ENCODE data around the gene TRMT10B.
"Not testable (repeated sequence)": the region's sequence is repeated elsewhere in the genome, so short reads cannot be mapped to it uniquely, and the experiment has no call there.

Gene TRMT10B

GRCh38 chr9:37732086-37732741 is 21.4 kb upstream of the TRMT10B start:
- DNase-seq (ENCODE audit: insufficient read length) (no peak), FAIRE-seq (no peak)
- TF ChIP-seq POLR2AphosphoS5 (IDR thresholded peaks at IDR 0.05; ENCODE audit: low read depth, low read length) = no peak
- no peak for TF ChIP-seq POLR2A (IDR thresholded peaks at IDR 0.05; ENCODE audit: low read depth, low read length)
- no peak for TF ChIP-seq TAF1 (IDR thresholded peaks at IDR 0.05; ENCODE audit: borderline replicate concordance, low read depth, low read length)

GRCh38 chr9:37732952-37733351 is 20.7 kb upstream of the TRMT10B start:
- no peak for TF ChIP-seq POLR2AphosphoS5 (IDR thresholded peaks at IDR 0.05; ENCODE audit: low read depth, low read length)
- no peak for TF ChIP-seq POLR2A (IDR thresholded peaks at IDR 0.05; ENCODE audit: low read depth, low read length)
- TF ChIP-seq TAF1 (IDR thresholded peaks at IDR 0.05; ENCODE audit: borderline replicate concordance, low read depth, low read length) = no peak
- FAIRE-seq = peak; percentile 5
- DNase-seq (ENCODE audit: insufficient read length) = no peak

GRCh38 chr9:37739222-37739621 is 14.4 kb upstream of the TRMT10B start:
- DNase-seq (ENCODE audit: insufficient read length) = no peak
- TF ChIP-seq POLR2A (IDR thresholded peaks at IDR 0.05; ENCODE audit: low read depth, low read length) (no peak), TAF1 (IDR thresholded peaks at IDR 0.05; ENCODE audit: borderline replicate concordance, low read depth, low read length) (no peak), POLR2AphosphoS5 (IDR thresholded peaks at IDR 0.05; ENCODE audit: low read depth, low read length) (no peak)
- no peak for FAIRE-seq

GRCh38 chr9:37740128-37740527 is 13.5 kb upstream of the TRMT10B start:
- DNase-seq (ENCODE audit: insufficient read length) (no peak), FAIRE-seq (no peak)
- TF ChIP-seq POLR2A (IDR thresholded peaks at IDR 0.05; ENCODE audit: low read depth, low read length) = no peak
- TF ChIP-seq POLR2AphosphoS5 (IDR thresholded peaks at IDR 0.05; ENCODE audit: low read depth, low read length) = no peak
- no peak for TF ChIP-seq TAF1 (IDR thresholded peaks at IDR 0.05; ENCODE audit: borderline replicate concordance, low read depth, low read length)

GRCh38 chr9:37740631-37741328 is 12.8 kb upstream of the TRMT10B start:
- no peak for FAIRE-seq
- DNase-seq (ENCODE audit: insufficient read length) = no peak
- TF ChIP-seq TAF1 (IDR thresholded peaks at IDR 0.05; ENCODE audit: borderline replicate concordance, low read depth, low read length) (no peak), POLR2A (IDR thresholded peaks at IDR 0.05; ENCODE audit: low read depth, low read length) (no peak), POLR2AphosphoS5 (IDR thresholded peaks at IDR 0.05; ENCODE audit: low read depth, low read length) (no peak)

GRCh38 chr9:37745970-37746369 is 7.6 kb upstream of the TRMT10B start:
- FAIRE-seq (no peak), DNase-seq (ENCODE audit: insufficient read length) (no peak)
- TF ChIP-seq TAF1 (IDR thresholded peaks at IDR 0.05; ENCODE audit: borderline replicate concordance, low read depth, low read length) (no peak), POLR2A (IDR thresholded peaks at IDR 0.05; ENCODE audit: low read depth, low read length) (no peak), POLR2AphosphoS5 (IDR thresholded peaks at IDR 0.05; ENCODE audit: low read depth, low read length) (no peak)

- DNase-seq (ENCODE audit: insufficient read length) (no peak), FAIRE-seq (no peak)
- TF ChIP-seq POLR2AphosphoS5 (IDR thresholded peaks at IDR 0.05; ENCODE audit: low read depth, low read length) (no peak), TAF1 (IDR thresholded peaks at IDR 0.05; ENCODE audit: borderline replicate concordance, low read depth, low read length) (no peak), POLR2A (IDR thresholded peaks at IDR 0.05; ENCODE audit: low read depth, low read length) (no peak)
These were observed 6.9 kb upstream of the TRMT10B start for GRCh38 chr9:37746448-37747270.

- TF ChIP-seq TAF1 (IDR thresholded peaks at IDR 0.05; ENCODE audit: borderline replicate concordance, low read depth, low read length) (no peak), POLR2AphosphoS5 (IDR thresholded peaks at IDR 0.05; ENCODE audit: low read depth, low read length) (no peak), POLR2A (IDR thresholded peaks at IDR 0.05; ENCODE audit: low read depth, low read length) (no peak)
- FAIRE-seq = peak; percentile 86
- DNase-seq (ENCODE audit: insufficient read length) = peak; percentile 72
These were observed 6.3 kb upstream of the TRMT10B start for GRCh38 chr9:37747271-37747753.

GRCh38 chr9:37749129-37749528 is 4.5 kb upstream of the TRMT10B start:
- FAIRE-seq (no peak), DNase-seq (ENCODE audit: insufficient read length) (no peak)
- TF ChIP-seq POLR2A (IDR thresholded peaks at IDR 0.05; ENCODE audit: low read depth, low read length) (no peak), TAF1 (IDR thresholded peaks at IDR 0.05; ENCODE audit: borderline replicate concordance, low read depth, low read length) (no peak), POLR2AphosphoS5 (IDR thresholded peaks at IDR 0.05; ENCODE audit: low read depth, low read length) (no peak)

GRCh38 chr9:37751186-37751585 is 2.4 kb upstream of the TRMT10B start:
- DNase-seq (ENCODE audit: insufficient read length) = no peak
- TF ChIP-seq POLR2AphosphoS5 (IDR thresholded peaks at IDR 0.05; ENCODE audit: low read depth, low read length) = no peak
- TF ChIP-seq TAF1 (IDR thresholded peaks at IDR 0.05; ENCODE audit: borderline replicate concordance, low read depth, low read length) = no peak
- no peak for TF ChIP-seq POLR2A (IDR thresholded peaks at IDR 0.05; ENCODE audit: low read depth, low read length)
- FAIRE-seq = no peak

GRCh38 chr9:37751704-37752103 is 1.9 kb upstream of the TRMT10B start:
- DNase-seq (ENCODE audit: insufficient read length); FAIRE-seq: not testable (repeated sequence)

- FAIRE-seq; DNase-seq (ENCODE audit: insufficient read length): not testable (repeated sequence)
These were observed 1.5 kb upstream of the TRMT10B start for GRCh38 chr9:37752112-37752511.
